ENCODE measurements around the gene PCDH18. TPM values are rescaled to one million over a fixed set of nuclear protein-coding genes. Genes with fewer than 3 reads are reported as not detected.

Gene PCDH18
- total RNA-seq, 1 donor, result 191 TPM

DNA sequence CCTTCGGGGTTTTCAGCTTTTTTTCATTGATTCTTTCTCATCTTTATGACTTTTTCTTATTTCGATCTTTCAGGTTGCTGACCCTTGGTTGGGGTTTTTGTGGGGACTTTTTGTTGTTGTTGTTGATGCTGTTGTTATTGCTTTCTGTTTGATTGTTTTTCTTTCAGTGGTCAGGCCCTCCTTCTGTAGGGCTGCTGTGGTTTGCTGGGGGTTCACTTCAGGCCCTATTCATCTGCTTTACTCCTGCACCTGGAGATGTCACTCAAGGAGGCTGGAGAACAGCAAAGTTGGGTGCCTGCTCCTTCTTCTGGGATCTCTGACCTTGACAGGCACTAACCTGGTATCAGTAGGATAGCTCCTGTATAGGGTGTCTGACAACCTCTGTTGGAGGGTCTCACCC is 39.9 kb upstream of the PCDH18 start:
- Histone ChIP-seq H3K27me3 (ENCODE audit: insufficient read depth, low read length) (no peaks in the 10 kb centered on the region), H3K4me3 (ENCODE audit: insufficient read depth, low read length) (no peak overlapping the region), H3K4me2 (ENCODE audit: insufficient read depth, low read length) (no peak overlapping the region), H3K4me1 (ENCODE audit: insufficient read depth, low read length) (no peaks in the 10 kb centered on the region), H3K9me3 (ENCODE audit: low read depth, low read length) (no peaks in the 10 kb centered on the region), H3K36me3 (ENCODE audit: insufficient read depth, low read length) (no peaks in the 10 kb centered on the region), H2AFZ (ENCODE audit: low read length) (no peak overlapping the region), H3K79me2 (ENCODE audit: insufficient read depth, low read length) (no peaks in the 10 kb centered on the region), H3K27ac (ENCODE audit: low read depth, low read length) (no peak overlapping the region), H4K20me1 (ENCODE audit: insufficient read depth, low read length) (no peaks in the 10 kb centered on the region)
- TF ChIP-seq, protein P1, sequence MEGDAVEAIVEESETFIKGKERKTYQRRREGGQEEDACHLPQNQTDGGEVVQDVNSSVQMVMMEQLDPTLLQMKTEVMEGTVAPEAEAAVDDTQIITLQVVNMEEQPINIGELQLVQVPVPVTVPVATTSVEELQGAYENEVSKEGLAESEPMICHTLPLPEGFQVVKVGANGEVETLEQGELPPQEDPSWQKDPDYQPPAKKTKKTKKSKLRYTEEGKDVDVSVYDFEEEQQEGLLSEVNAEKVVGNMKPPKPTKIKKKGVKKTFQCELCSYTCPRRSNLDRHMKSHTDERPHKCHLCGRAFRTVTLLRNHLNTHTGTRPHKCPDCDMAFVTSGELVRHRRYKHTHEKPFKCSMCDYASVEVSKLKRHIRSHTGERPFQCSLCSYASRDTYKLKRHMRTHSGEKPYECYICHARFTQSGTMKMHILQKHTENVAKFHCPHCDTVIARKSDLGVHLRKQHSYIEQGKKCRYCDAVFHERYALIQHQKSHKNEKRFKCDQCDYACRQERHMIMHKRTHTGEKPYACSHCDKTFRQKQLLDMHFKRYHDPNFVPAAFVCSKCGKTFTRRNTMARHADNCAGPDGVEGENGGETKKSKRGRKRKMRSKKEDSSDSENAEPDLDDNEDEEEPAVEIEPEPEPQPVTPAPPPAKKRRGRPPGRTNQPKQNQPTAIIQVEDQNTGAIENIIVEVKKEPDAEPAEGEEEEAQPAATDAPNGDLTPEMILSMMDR (IDR thresholded peaks at IDR 0.05; ENCODE audit: extremely low read depth, low read depth, low read length), result no peak
- no peak for DNase-seq (ENCODE audit: insufficient read length, low spot score, missing footprints)

DNA sequence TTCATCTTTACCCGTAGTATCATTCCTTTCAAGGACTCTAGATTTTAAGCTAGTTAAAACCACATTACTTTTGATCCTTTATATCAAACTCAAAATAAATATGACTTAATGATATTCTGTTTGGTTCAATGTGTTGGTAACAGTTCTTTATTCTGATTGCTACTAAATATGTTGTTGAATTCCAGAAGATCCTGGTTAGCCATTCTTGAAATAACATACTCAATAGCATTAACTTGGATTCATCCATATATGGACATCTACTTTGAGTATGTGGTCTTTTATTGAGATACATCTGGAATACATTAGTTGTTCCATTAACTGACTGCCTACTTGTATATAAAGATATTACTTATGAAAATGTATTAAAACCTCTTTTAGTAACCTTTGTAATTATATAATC is 27.5 kb upstream of the PCDH18 start:
- Histone ChIP-seq H3K27me3 (ENCODE audit: insufficient read depth, low read length) (no peaks in the 10 kb centered on the region), H3K27ac (ENCODE audit: low read depth, low read length) (no peak overlapping the region), H3K36me3 (ENCODE audit: insufficient read depth, low read length) (no peaks in the 10 kb centered on the region), H3K4me3 (ENCODE audit: insufficient read depth, low read length) (no peak overlapping the region), H4K20me1 (ENCODE audit: insufficient read depth, low read length) (no peaks in the 10 kb centered on the region), H3K4me1 (ENCODE audit: insufficient read depth, low read length) (peaks cover 4% of the 10 kb centered on the region), H3K9me3 (ENCODE audit: low read depth, low read length) (no peaks in the 10 kb centered on the region), H2AFZ (ENCODE audit: low read length) (no peak overlapping the region), H3K4me2 (ENCODE audit: insufficient read depth, low read length) (no peak overlapping the region), H3K79me2 (ENCODE audit: insufficient read depth, low read length) (no peaks in the 10 kb centered on the region)
- TF ChIP-seq, protein P1 (IDR thresholded peaks at IDR 0.05; ENCODE audit: extremely low read depth, low read depth, low read length), result no peak
- DNase-seq (ENCODE audit: insufficient read length, low spot score, missing footprints), result no peak

DNA sequence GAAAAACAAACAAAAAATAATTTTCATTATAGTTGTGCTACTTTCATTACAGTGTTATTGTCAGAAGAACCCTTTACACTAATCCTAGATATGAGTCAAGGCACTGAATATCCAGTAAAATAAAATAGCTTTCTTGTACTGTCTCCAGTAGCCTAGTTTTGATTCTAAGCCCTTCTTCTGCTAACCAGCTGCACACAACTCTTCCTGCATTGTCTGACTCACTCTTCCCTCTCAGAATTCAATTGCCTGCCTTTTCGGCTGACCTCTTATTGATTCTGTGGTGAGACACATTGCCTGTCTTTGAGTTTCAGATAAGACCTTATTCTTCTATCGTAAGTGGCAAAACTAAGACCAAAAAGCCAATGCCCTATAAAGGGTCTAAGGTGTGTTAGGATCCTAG is 26.7 kb upstream of the PCDH18 start:
- Histone ChIP-seq H3K4me3 (ENCODE audit: insufficient read depth, low read length) (no peak overlapping the region), H3K79me2 (ENCODE audit: insufficient read depth, low read length) (no peaks in the 10 kb centered on the region), H3K27me3 (ENCODE audit: insufficient read depth, low read length) (no peaks in the 10 kb centered on the region), H3K36me3 (ENCODE audit: insufficient read depth, low read length) (no peaks in the 10 kb centered on the region), H3K9me3 (ENCODE audit: low read depth, low read length) (no peaks in the 10 kb centered on the region), H3K27ac (ENCODE audit: low read depth, low read length) (no peak overlapping the region), H4K20me1 (ENCODE audit: insufficient read depth, low read length) (no peaks in the 10 kb centered on the region), H3K4me1 (ENCODE audit: insufficient read depth, low read length) (peaks cover 4% of the 10 kb centered on the region), H3K4me2 (ENCODE audit: insufficient read depth, low read length) (no peak overlapping the region), H2AFZ (ENCODE audit: low read length) (no peak overlapping the region)
- TF ChIP-seq, protein P1 (IDR thresholded peaks at IDR 0.05; ENCODE audit: extremely low read depth, low read depth, low read length), result no peak
- DNase-seq (ENCODE audit: insufficient read length, low spot score, missing footprints), result peak; percentile 50

DNA sequence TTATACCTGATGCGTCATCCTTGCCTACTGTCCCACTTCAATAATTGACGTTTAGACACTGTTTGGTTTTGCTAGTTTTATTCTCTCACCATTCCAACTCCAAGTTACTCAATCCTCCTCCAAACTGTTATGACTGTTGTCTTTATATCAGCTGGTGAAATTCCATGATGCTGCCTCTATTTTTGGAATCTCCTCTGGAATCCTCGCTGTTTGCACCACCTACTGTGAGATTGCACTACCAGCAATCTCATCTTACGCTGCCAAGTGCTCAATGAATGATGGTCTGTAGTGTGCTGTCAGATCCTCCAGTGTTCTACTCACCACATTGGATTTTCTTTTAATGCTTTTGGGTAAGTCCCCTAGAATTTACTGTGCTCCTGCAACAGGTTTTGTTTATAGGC is 13.2 kb upstream of the PCDH18 start:
- Histone ChIP-seq H3K27ac (ENCODE audit: low read depth, low read length) (peak overlapping the region; percentile 66), H3K36me3 (ENCODE audit: insufficient read depth, low read length) (no peaks in the 10 kb centered on the region), H3K4me1 (ENCODE audit: insufficient read depth, low read length) (peaks cover 26% of the 10 kb centered on the region), H2AFZ (ENCODE audit: low read length) (peak overlapping the region; percentile 33), H3K4me2 (ENCODE audit: insufficient read depth, low read length) (peak overlapping the region; percentile 40), H3K27me3 (ENCODE audit: insufficient read depth, low read length) (no peaks in the 10 kb centered on the region), H4K20me1 (ENCODE audit: insufficient read depth, low read length) (no peaks in the 10 kb centered on the region), H3K79me2 (ENCODE audit: insufficient read depth, low read length) (no peaks in the 10 kb centered on the region), H3K4me3 (ENCODE audit: insufficient read depth, low read length) (peak overlapping the region; percentile 2), H3K9me3 (ENCODE audit: low read depth, low read length) (no peaks in the 10 kb centered on the region)
- DNase-seq (ENCODE audit: insufficient read length, low spot score, missing footprints), result peak; percentile 22
- TF ChIP-seq, protein P1 (IDR thresholded peaks at IDR 0.05; ENCODE audit: extremely low read depth, low read depth, low read length), result peak; percentile 46

All from osteoblast (primary cell).